HG02759 (cell line): ENCODE data around the gene DYNC1H1.
"Not testable (repeated sequence)": the region's sequence is repeated elsewhere in the genome, so short reads cannot be mapped to it uniquely, and the experiment has no call there.

Source experiments
- ATAC-seq: cut with Tn5 transposase; IDR thresholded peaks from one replicate; pipeline ENCODE4 v1.9.1; 2021; ENCODE audit warnings: mild to moderate bottlenecking, moderate library complexity; ENCODE audit not compliant: unreplicated experiment

The DYNC1H1 gene

DNA sequence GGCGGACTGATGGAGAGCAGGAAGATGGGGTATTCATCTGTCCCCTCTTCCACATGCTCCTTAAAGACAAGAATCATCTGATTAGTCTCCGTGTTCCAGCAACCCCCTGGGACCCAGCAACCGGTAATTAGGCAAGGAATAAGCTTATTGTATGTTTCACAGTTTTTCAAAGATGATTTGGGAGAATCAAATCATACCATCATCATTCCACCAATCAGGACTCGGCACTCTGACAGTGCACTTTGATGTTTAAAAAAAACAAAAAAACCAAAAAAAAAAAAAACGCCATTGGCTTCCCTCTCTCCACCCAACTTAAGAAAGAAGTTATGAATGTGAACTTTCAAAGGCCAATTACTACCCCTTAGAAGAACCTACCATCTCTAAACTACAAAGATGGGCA is 1.3 kb upstream of the DYNC1H1 start:
- ATAC-seq = no peak

DNA sequence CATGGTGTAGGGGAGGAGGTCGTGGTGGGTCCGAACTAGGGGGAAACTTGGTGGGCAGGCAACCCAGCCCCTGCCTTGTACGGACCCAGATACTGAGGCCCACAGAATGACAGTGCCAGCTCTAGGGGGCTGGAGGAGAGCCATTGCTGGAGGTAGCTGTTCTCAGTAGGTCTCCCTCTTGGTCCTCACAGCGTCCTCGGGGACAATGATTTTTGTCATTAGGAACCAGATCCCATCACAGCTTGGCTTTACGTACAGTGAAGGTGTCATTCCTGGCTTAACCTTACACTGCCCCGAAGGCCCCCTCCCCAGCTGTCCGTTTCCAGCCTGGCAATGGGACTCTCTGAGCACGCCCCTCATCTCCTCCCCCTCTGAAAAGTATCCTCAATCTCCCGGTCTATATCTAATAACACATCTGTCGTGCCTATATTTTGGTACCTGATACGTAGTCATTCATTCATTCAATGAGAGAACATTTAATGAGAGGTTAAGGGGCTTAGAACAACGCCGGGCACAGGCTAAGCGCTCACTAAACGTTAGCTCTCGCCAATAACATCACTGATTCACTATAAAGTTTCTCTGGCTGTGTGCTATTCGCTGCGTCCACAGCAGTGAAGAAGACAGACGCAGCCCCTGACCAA is 597 bp upstream of the DYNC1H1 start:
- ATAC-seq = peak; percentile 1

DNA sequence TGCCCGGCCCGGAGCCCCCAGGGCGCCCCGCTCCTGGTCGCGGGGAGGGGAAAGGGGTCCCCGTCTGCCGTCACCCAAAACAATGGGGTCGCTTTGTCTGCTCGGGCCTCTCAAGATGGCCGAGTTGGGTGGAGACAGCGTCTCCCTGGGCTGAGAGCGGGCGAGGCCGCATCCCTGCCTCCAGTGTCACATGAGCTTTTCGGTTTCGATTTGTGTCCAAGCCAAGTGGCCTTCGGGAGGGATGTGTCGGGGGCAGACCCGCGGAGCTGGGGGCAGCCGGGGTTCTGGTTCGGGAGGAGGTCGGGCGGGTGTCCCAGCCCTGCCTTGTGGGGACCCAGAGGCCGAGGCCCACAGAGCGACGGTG is 790 bp downstream of the DYNC1H1 start:
- ATAC-seq = peak; percentile 36

DNA sequence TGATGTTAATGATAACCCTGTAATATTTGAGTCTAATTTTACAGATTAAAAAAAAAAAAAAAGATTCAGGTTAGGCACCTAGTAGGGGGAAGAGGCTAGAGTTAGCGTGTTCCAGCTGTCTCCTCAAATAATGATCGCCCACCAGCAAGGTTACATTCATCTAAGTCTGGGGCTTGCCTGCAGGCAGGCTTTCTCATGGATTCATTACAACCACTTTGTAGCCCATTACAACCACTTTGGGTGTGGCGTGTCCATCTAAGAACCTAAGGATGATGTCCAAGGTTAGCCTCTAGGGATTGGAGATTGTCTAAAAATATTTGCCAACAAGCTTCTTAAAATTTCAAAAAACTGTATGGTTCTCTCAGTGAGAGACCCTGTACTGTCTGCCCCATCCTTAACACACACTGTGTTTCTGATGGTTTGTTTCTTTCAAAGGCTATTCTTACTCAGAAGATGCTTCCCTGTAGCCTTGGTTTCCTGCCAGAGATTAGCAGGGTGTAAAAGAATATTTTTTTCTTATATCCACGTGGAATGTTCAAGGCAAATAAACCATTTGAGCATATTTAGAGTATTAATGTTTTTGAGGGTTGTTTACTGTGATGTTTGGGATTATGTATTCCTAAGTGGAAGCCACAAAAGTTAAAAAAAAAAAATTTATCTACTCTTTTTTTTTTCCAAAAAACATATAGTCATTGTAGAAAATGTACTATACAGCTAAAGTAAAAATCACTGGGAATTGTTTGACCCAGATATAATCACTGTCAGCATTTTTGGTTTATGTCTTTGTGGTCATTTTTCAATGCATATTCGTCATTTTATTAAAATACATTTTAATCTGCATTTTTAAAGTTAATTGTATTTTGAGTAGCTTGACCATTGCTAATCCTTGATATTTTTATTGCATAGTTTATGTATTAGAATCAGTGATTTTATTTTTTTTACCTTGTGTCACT is 1.7 kb downstream of the DYNC1H1 start:
- no peak for ATAC-seq

DNA sequence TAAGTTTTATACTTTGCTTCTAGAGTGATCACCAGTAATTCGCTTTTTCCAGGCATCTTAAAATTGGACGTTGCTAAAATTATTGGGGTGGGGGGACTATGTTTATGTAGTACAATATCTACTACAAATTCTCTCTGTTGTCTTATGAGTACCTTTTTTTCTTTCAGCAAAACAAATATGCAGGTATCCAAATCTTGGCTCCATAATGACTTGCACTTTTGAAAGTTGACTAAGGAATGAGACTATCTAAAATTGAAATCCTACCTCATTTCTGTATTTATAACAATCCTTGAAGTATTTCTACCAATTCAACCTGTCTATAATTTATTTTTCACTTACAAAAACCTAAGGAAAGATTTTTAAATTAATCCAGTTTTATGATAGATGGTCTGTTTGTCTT is 2.4 kb downstream of the DYNC1H1 start:
- no peak for ATAC-seq

DNA sequence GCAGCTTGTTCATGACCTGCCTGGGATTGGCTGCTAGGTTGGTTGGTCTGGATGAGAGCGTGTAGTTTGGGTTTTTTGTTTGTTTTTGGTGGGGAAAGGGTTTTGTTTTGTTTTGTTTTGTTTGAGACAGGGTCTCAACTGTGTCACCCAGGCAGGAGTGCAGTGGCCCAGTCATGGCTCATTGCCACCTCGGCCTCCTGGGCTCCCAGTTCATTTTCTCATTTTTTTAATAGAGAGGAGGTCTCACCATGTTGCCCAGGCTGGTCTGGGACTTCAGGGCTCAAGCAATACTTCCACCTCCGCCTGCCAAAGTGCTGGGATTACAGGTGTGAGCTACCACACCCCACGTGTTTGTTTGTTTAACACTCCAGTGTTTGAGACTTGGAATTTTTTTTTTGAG is 3.8 kb downstream of the DYNC1H1 start:
- ATAC-seq = no peak

DNA sequence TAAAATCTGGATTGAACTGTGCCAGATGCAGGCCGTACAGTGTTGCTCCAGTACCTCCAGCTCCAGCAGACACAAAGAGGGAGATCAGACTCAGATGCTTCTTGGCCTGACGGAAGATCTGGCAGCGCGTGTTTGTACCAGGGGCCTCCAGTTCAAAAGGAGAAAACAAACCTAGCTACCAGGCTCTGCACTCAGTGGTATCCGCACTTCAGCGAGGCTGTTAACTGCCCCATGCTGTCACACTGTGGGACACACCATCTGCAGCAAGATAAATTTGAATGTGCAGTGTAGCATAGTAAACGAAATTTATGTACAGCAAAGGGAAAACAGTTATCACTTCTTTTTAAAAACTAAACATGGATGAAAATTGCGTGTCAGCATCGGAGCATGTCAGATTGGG is 5.1 kb downstream of the DYNC1H1 start:
- no peak for ATAC-seq

DNA sequence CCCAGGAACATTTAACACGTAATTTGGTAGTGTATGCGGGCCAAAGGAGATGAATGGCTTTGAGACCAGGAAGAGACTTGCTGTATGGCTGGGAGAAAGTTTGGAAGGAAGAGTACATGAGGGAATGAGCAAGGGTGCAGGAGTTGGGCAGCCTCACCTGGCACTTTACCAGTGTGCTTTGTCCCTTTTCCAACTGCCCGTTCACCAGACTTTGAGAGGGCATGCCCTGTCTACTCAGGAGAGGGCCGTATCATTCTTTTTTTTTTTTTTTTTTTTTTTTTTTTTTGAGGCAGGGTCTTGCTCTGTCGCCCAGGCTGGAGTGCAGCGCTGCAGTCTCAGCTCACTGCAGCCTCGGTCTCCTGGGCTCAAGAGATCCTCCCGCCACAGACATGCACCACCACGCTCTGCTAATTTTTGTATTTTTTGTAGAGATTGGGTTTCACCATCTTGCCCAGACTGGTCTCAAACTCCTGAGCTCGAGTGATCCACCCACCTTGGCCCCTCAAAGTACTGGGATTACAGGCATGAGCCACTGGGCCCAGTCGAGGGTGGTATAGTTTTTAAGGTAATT is 6.5 kb downstream of the DYNC1H1 start:
- no peak for ATAC-seq

DNA sequence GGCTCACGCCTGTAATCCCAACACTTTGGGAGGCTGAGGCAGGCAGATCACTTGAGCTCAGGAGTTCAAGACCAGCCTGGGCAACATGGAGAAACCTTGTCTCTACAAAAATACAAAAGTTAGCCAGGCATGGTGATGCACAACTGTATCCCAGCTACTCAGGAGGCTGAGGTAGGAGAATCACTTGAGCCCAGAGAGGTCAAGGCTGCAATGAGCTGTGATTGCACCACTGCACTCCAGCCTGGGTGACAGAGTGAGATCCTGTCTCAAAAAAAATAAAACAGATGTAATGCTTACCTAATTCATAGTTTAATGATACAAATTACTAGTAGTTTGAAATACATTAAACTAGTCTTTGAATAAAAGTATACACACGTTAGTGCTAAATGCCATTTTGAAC is 7.1 kb downstream of the DYNC1H1 start:
- ATAC-seq = not testable (repeated sequence)

DNA sequence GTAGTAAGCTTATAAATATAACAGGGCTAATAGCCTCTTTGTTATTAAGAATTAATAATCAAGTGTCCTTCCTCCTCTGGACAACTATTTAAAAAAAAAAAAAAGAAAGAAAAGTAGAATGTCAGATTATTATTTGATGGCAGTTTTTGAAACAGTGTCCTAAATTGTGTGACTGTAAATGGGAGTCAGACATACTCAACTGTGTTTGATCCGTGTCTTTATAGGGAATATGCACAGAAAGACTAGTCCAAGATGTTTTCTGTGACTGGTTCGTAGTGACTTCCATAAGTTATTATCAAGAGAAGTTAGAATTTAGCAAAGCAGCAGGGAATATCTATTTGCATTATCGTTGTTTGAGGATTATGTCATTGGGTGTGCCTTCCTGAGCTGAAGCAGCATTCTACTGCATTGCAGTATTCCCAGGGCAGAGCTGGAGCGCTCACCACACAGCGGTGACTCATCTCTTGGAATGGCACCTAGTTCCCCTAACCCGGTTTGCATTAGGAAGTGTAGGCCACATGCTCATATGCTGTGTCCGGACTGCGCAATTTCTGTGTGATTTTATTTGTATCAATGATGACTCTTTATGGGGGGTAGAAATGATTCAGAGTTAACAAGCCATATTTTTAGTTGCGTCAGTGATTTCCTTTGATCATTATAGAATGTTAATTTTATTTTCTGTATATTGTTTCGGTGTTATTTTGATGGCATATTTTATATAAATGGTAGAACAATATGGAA is 7.9 kb downstream of the DYNC1H1 start:
- ATAC-seq = no peak

DNA sequence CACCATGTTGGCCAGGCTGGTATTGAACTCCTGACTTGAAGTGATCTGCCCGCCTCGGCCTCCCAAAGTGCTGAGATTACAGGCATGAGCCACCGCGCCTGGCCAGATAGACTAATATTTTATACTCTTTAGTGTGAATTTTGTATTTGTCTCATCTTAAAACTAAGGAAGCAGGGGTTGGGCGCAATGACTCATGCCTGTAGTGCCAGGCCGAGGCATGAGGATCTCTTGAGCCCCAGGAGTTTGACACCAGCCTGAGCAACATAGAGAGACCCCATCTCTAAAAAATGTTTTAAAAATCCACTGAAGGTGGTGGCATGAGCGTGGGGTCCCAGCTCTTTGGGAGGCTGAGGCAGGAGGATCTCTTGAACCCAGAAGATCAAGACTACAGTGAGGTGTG is 9.0 kb downstream of the DYNC1H1 start:
- ATAC-seq = no peak

DNA sequence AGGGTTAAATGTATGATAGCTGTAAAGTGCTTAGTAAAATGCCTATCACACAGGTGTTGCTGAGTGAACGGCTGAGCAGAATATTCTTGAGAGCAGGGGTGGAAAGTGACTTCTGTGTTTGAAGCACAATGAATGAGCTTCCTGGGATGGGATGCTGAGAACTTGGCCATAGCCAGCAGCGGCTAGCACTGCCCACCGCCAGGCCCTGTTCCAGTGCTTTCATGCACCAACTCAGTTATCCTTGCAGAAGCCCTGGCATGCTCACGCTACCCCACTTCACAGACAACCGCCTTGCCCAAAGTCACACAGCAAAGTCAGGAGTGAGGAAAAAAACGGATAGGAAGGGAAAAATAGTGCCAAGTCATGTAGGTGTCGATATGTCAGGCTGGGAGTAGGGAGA is 10.9 kb downstream of the DYNC1H1 start:
- no peak for ATAC-seq

DNA sequence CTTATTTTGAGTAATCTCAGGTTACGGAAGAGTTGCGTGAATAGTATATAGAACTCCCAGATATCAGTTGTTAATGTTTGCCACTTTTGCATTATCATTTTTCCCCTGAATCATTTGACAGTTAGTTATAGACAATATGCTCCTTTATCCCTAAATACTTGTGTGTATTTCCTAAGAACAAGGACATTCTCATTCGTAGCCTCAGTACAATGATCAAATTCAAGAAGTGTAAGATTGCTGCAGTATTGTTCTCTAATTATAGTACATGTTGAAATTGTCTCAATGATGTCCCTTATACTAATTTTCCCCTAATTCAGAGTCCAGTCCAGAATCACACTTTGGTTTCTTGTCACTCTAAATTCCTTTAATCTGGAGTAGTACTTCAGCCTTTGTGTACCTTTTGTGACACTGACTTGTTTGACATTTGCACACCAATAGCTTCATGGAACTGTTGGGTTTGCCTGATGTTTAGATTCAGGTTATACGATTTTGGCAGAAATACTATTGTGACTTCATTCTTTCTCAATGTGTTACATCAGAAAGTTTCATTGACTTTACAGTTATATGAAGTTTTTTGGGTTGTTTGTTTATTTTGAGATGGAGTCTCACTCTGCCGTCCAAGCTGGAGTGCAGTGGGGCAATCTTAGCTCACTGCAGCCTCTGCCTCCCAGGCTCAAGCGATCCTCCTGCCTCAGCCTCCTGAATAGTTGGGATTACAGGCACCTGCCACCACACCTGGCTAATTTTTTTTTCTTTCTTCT is 13.1 kb downstream of the DYNC1H1 start:
- ATAC-seq = no peak

DNA sequence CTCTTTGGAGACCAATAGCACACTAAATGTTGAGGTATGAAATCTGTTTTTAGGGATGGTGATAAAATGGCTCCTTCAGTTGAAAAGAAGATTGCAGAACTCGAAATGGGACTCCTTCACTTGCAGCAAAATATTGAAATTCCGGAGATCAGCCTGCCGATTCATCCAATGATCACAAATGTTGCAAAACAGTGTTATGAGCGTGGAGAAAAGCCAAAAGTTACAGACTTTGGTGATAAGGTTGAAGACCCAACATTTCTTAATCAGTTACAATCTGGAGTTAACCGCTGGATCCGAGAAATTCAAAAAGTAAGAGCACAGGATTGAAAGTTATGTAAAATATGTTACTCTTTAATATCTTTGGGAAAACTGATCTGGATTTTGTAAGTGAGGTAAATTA is 15.3 kb downstream of the DYNC1H1 start:
- no peak for ATAC-seq

DNA sequence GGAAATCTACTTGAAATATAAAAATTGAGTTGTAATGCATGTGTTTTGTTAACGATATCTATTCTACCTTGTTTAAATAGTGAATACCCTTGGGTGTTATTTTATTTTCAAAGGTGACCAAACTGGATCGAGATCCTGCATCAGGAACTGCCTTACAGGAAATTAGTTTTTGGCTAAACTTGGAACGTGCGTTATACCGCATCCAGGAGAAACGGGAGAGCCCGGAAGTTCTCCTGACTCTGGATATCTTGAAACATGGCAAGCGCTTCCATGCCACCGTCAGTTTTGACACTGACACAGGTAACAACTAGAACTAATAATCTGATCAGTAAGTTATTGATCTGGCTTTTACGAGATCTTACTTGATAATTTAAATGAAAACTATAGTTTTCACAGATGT is 15.9 kb downstream of the DYNC1H1 start:
- no peak for ATAC-seq

DNA sequence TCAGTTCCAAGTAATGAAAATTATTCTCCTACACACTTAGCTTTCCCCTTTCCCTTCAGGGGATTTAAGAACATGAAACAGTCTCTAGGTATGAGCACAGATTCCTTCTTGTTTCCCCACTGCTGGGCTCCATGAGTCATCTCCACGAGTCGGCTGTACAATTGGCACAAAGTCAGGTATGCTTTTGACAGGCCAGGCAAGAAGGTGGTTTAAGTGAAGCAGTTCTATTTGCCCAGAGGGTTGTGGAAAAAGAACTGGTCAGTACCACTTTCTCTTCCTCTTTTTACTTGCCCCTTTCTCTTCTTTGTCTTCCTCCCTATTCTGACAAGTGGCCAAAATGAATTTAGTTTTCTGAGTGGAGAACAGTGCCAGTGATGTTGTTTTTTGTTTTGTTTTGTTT is 16.3 kb downstream of the DYNC1H1 start:
- ATAC-seq = peak; percentile 85

DNA sequence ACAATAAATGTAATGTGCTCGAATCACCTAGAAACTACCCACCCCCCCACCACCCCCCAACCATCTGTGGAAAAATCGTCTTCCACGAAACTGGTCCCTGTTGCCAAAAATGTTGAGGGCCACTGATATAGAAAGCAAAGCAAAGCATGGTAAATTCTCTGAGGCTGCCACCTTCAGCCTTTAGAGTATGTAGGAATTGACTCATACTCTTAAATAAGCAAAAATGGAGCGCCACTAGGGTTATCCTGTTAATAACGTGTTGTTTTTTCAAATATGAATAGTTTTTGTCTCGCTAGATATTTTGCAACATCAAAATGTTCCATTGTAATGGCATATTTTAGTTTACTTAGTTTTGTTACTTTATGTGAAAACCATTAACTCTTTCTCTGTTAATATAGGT is 18.2 kb downstream of the DYNC1H1 start:
- ATAC-seq = no peak

DNA sequence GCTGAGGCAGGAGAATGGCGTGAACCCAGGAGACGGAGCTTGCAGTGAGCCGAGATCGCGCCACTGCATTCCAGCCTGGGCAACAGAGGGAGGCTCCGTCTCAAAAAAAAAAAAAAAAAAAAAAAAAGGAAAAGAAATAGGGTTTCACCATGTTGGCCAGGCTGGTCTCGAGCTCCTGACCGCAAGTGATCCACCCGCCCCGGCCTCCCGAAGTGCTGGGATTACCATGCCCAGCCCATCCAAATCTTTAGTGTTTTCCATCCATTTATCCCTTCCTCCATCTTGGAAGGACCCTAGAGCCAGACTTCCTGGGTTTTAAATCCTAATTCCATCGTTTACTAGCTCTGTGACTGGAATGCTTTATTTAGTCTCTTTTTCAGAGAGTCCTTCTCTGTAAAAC is 20.5 kb downstream of the DYNC1H1 start:
- ATAC-seq = not testable (repeated sequence)

DNA sequence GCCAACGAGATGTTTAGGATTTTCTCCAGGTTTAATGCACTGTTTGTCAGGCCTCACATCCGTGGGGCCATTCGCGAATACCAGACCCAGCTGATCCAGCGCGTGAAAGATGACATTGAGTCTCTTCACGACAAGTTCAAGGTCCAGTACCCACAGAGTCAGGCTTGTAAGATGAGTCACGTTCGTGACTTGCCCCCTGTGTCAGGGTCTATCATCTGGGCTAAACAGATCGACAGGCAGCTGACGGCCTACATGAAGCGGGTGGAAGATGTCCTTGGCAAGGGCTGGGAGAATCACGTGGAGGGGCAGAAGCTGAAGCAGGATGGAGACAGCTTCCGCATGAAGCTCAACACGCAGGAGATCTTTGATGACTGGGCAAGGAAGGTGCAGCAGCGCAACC is 21.6 kb downstream of the DYNC1H1 start:
- no peak for ATAC-seq

DNA sequence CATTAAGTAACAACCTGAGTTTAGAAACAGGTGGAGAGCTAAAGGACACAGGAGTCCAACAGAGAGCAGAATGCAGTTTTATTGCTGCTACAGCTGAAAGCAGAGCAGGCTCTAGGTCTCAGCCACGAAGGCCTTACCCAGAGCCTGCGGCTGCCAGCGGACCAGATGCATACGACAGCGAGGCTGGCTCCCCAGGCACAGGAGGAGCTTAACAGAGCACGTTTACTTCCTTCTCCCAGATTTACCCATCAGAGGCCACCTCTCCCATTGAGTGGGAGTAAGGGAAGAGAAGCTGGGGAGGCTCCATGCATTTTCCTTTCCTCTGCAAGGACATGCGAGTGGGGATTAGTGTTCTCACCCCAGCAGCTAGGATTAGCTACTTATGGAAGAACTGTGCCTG is 22.6 kb downstream of the DYNC1H1 start:
- ATAC-seq = no peak

DNA sequence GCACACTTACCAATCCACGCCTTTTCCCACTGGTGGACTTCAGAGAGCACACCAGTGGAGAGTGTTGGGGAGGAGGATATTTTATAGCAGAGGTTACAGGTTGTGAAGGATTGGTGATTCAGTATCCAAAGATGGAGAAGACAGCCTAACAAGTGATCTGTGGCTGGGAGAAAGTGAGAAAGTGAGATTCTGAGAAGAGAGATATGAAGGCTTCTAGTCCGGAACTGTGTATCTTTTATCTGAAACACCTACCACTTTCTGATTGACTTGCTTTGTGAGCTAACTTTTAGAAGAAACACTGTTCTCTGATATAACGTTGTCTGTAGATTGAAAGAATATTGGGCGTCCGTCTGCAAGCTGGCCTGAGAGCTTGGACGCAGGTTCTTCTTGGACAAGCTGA is 24.0 kb downstream of the DYNC1H1 start:
- no peak for ATAC-seq
